ENCODE measurements around the gene KRTAP2-4.
"Not testable (repeated sequence)": the region's sequence is repeated elsewhere in the genome, so short reads cannot be mapped to it uniquely, and the experiment has no call there.

The KRTAP2-4 gene

DNA sequence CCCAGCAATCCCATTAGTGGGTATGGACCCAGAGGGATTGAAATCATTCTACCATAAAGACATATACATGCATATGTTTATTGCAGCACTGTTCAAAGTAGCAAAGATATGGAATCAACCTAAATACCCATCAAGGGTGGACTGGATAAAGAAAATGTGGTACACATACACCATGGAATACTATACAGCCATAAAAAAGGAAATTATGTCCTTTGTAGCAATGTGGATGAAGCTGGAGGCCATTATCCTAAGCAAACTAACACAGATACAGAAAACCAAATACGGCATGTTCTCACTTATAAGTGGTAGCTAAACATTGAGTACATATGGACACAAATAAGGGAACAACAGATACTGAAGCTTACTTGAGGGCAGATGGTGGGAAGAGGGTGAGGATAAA is 8.1 kb downstream of the KRTAP2-4 start:
- no peak overlapping the region for H3K4me2 ChIP-seq (ENCODE audit: low read length)
- no peaks in the 10 kb centered on the region for H3K36me3 ChIP-seq (ENCODE audit: insufficient read depth, low read length)
- H3K9ac ChIP-seq (ENCODE audit: low read length): no peak overlapping the region
- 0 out of 2 replicates have a peak, but pooled peaks cover 3% of the 10 kb centered on the region for H3K27me3 ChIP-seq (ENCODE audit: insufficient read depth, low read length)
- no peaks in the 10 kb centered on the region for H3F3A ChIP-seq (ENCODE audit: insufficient read depth, low read length)
- H3K9me2 ChIP-seq (ENCODE audit: low read depth, low read length): no peaks in the 10 kb centered on the region
- no peaks in the 10 kb centered on the region for H3K79me2 ChIP-seq (ENCODE audit: insufficient read depth, low read length)
- no peak overlapping the region for H3K27ac ChIP-seq (ENCODE audit: low read depth, low read length, poor library complexity, severe bottlenecking)
- no peaks in the 10 kb centered on the region for H4K20me1 ChIP-seq (ENCODE audit: insufficient read depth, low read length)
- H3K4me3 ChIP-seq (ENCODE audit: low read depth, low read length, poor library complexity, severe bottlenecking): no peak overlapping the region
- no peaks in the 10 kb centered on the region for H3K4me1 ChIP-seq (ENCODE audit: insufficient read depth, low read length, severe bottlenecking)
- 0 out of 2 replicates have a peak, but pooled peaks cover 2% of the 10 kb centered on the region for H3K9me3 ChIP-seq (ENCODE audit: low read length)
- no peak for TF ChIP-seq CTCF (IDR thresholded peaks at IDR 0.05; ENCODE audit: low read length)
- TF ChIP-seq EZH2 (IDR thresholded peaks at IDR 0.05; ENCODE audit: borderline replicate concordance, low read length): no peak
- H2AFZ ChIP-seq (ENCODE audit: low read length): no peak overlapping the region

- H2AFZ ChIP-seq (ENCODE audit: low read length); H3F3A ChIP-seq (ENCODE audit: insufficient read depth, low read length); H3K4me1 ChIP-seq (ENCODE audit: insufficient read depth, low read length, severe bottlenecking); H3K79me2 ChIP-seq (ENCODE audit: insufficient read depth, low read length); H3K27ac ChIP-seq (ENCODE audit: low read depth, low read length, poor library complexity, severe bottlenecking); H3K9ac ChIP-seq (ENCODE audit: low read length); H3K9me3 ChIP-seq (ENCODE audit: low read length); H4K20me1 ChIP-seq (ENCODE audit: insufficient read depth, low read length); H3K4me2 ChIP-seq (ENCODE audit: low read length); H3K4me3 ChIP-seq (ENCODE audit: low read depth, low read length, poor library complexity, severe bottlenecking); H3K27me3 ChIP-seq (ENCODE audit: insufficient read depth, low read length); H3K9me2 ChIP-seq (ENCODE audit: low read depth, low read length); H3K36me3 ChIP-seq (ENCODE audit: insufficient read depth, low read length): not testable (repeated sequence)
Measured at GRCh38 chr17:41055130-41055529, 10.5 kb downstream of the KRTAP2-4 start, which contains the start of gene KRTAP2-2. Gene KRTAP2-2, minus strand, starts transcription at chr17:41055230. Its CDS starts 19 bp downstream, at chr17:41055211.

DNA sequence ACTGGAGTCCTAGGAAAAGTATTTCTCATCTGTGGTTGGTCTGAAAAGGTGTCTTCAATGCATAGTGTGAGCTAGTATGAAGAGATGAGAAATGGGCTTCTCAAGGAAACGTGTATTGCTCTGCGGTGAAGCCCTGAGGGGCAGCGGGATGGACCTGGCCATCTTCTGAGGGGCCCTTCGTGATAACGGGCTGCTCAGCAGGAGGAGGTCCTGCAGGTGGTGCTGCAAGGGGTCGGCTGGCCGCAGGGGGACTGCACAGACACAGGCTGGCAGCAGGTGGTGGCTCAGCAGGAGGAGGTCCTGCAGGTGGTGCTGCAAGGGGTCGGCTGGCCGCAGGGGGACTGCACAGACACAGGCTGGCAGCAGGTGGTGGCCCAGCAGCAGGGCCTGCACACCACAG is 11.1 kb downstream of the KRTAP2-4 start:
- H4K20me1 ChIP-seq (ENCODE audit: insufficient read depth, low read length); H3K4me1 ChIP-seq (ENCODE audit: insufficient read depth, low read length, severe bottlenecking); H3K27me3 ChIP-seq (ENCODE audit: insufficient read depth, low read length); H3K36me3 ChIP-seq (ENCODE audit: insufficient read depth, low read length); H3K4me2 ChIP-seq (ENCODE audit: low read length); H3K9me3 ChIP-seq (ENCODE audit: low read length); H2AFZ ChIP-seq (ENCODE audit: low read length); H3K9me2 ChIP-seq (ENCODE audit: low read depth, low read length); H3K9ac ChIP-seq (ENCODE audit: low read length); H3K4me3 ChIP-seq (ENCODE audit: low read depth, low read length, poor library complexity, severe bottlenecking); H3K27ac ChIP-seq (ENCODE audit: low read depth, low read length, poor library complexity, severe bottlenecking); H3K79me2 ChIP-seq (ENCODE audit: insufficient read depth, low read length); H3F3A ChIP-seq (ENCODE audit: insufficient read depth, low read length): not testable (repeated sequence)

DNA sequence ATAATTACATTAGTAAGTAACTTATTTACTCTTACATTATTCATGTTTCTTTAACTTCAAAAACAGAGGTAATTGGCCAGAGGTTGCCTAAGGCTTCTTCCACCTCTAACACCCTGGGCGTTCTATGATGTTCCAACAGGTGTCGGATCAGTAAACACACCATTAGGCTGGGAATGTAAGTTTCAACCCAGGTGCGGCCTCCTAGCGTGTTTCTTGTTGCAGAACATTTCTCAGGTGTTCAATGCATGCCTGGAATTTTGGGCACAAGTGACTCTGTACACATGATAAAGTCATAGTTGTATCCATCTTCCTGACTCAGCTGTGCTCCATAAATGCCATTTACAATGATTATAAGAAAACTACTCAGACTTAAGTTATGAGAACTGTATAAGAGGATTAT is 11.7 kb downstream of the KRTAP2-4 start:
- H3K9ac ChIP-seq (ENCODE audit: low read length): no peak overlapping the region
- no peaks in the 10 kb centered on the region for H3K4me1 ChIP-seq (ENCODE audit: insufficient read depth, low read length, severe bottlenecking)
- no peak overlapping the region for H2AFZ ChIP-seq (ENCODE audit: low read length)
- no peaks in the 10 kb centered on the region for H3F3A ChIP-seq (ENCODE audit: insufficient read depth, low read length)
- H3K27ac ChIP-seq (ENCODE audit: low read depth, low read length, poor library complexity, severe bottlenecking): no peak overlapping the region
- H3K36me3 ChIP-seq (ENCODE audit: insufficient read depth, low read length): no peaks in the 10 kb centered on the region
- no peak overlapping the region for H3K4me2 ChIP-seq (ENCODE audit: low read length)
- TF ChIP-seq CTCF (IDR thresholded peaks at IDR 0.05; ENCODE audit: low read length): no peak
- no peak for TF ChIP-seq EZH2 (IDR thresholded peaks at IDR 0.05; ENCODE audit: borderline replicate concordance, low read length)
- 0 out of 2 replicates have a peak, but pooled peaks cover 2% of the 10 kb centered on the region for H3K9me3 ChIP-seq (ENCODE audit: low read length)
- H3K9me2 ChIP-seq (ENCODE audit: low read depth, low read length): no peaks in the 10 kb centered on the region
- no peaks in the 10 kb centered on the region for H3K79me2 ChIP-seq (ENCODE audit: insufficient read depth, low read length)
- H3K27me3 ChIP-seq (ENCODE audit: insufficient read depth, low read length): 0 out of 2 replicates have a peak, but pooled peaks cover 3% of the 10 kb centered on the region
- no peak overlapping the region for H3K4me3 ChIP-seq (ENCODE audit: low read depth, low read length, poor library complexity, severe bottlenecking)
- no peaks in the 10 kb centered on the region for H4K20me1 ChIP-seq (ENCODE audit: insufficient read depth, low read length)
